Measurements from ENCODE around the gene TMC1.

TMC1 gene

GRCh38 chr9:72537671-72538070, 16.3 kb downstream of the TMC1 start:
- Histone ChIP-seq H3K9me3 (ENCODE audit: insufficient read depth, low read length, severe bottlenecking) (no peaks in the 10 kb centered on the region), H2AFZ (ENCODE audit: low read depth, low read length) (no peak overlapping the region), H3K4me1 (ENCODE audit: insufficient read depth, low read length) (no peaks in the 10 kb centered on the region), H3K4me3 (ENCODE audit: low read depth in 1 of 2, low read length in 2 of 2) (no peak overlapping the region), H3K9ac (ENCODE audit: low read depth, low read length) (no peak overlapping the region), H3K4me2 (ENCODE audit: insufficient read depth, low read length) (no peak overlapping the region), H3K27ac (ENCODE audit: low read length) (no peak overlapping the region), H3K79me2 (ENCODE audit: insufficient read depth, low read length) (no peaks in the 10 kb centered on the region), H4K20me1 (ENCODE audit: insufficient read depth, low read length) (no peaks in the 10 kb centered on the region), H3K36me3 (ENCODE audit: insufficient read depth, low read length) (no peaks in the 10 kb centered on the region), H3K27me3 (ENCODE audit: insufficient read depth, low read length, poor library complexity) (no peaks in the 10 kb centered on the region)
- TF ChIP-seq, protein P1, sequence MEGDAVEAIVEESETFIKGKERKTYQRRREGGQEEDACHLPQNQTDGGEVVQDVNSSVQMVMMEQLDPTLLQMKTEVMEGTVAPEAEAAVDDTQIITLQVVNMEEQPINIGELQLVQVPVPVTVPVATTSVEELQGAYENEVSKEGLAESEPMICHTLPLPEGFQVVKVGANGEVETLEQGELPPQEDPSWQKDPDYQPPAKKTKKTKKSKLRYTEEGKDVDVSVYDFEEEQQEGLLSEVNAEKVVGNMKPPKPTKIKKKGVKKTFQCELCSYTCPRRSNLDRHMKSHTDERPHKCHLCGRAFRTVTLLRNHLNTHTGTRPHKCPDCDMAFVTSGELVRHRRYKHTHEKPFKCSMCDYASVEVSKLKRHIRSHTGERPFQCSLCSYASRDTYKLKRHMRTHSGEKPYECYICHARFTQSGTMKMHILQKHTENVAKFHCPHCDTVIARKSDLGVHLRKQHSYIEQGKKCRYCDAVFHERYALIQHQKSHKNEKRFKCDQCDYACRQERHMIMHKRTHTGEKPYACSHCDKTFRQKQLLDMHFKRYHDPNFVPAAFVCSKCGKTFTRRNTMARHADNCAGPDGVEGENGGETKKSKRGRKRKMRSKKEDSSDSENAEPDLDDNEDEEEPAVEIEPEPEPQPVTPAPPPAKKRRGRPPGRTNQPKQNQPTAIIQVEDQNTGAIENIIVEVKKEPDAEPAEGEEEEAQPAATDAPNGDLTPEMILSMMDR (IDR thresholded peaks at IDR 0.05; ENCODE audit: borderline replicate concordance, extremely low read depth, low read length, poor library complexity, severe bottlenecking) = no peak
- no peak for TF ChIP-seq EZH2 (IDR thresholded peaks at IDR 0.05; ENCODE audit: borderline replicate concordance, low read depth, low read length, severe bottlenecking)
- ATAC-seq (ENCODE audit: insufficient read depth, low read depth) = no peak
- DNase-seq = no peak

DNA sequence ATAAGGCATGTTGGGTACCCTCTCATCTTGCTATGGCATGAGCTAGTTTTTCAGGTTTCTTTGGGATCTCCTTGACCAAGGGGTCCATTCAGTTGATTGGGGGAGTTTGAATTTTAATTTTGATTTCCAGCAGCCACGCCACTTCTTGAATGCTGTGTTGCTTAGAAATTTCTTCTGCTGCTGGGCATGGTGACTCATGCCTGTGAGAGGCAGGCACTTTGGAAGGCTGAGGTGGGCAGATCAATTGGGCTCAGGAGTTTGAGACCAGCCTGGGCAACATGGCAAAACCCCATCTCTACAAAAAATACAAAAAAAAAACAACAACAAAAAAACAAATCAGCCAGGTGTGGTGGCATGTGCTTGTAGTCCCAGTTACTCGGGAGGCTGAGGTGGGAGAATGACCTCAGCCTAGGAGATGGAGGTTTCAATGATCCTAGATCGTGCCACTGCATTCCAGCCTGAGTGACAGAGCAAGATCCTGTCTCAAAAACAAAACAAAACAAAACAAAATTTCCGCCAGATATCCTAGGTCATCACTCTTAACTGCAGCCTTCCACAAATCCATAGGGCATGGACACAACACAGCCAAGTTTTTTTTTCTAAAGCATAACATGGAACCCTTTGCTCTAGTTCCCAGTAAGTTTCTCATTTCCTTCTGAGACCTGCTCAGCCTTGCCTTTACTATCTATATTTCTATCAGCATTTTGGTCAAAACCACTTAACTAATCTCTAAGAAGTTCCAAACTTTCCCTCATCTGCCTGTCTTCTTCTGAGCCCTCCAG, 17.7 kb downstream of the TMC1 start:
- DNase-seq (no peak), ATAC-seq (ENCODE audit: insufficient read depth, low read depth) (no peak)
- Histone ChIP-seq H3K4me3 (ENCODE audit: low read depth in 1 of 2, low read length in 2 of 2) (no peak overlapping the region), H2AFZ (ENCODE audit: low read depth, low read length) (no peak overlapping the region), H4K20me1 (ENCODE audit: insufficient read depth, low read length) (no peaks in the 10 kb centered on the region), H3K9me3 (ENCODE audit: insufficient read depth, low read length, severe bottlenecking) (no peaks in the 10 kb centered on the region), H3K36me3 (ENCODE audit: insufficient read depth, low read length) (no peaks in the 10 kb centered on the region), H3K4me2 (ENCODE audit: insufficient read depth, low read length) (no peak overlapping the region), H3K27me3 (ENCODE audit: insufficient read depth, low read length, poor library complexity) (no peaks in the 10 kb centered on the region), H3K79me2 (ENCODE audit: insufficient read depth, low read length) (no peaks in the 10 kb centered on the region), H3K4me1 (ENCODE audit: insufficient read depth, low read length) (no peaks in the 10 kb centered on the region), H3K9ac (ENCODE audit: low read depth, low read length) (no peak overlapping the region), H3K27ac (ENCODE audit: low read length) (no peak overlapping the region)
- TF ChIP-seq, protein P1 (IDR thresholded peaks at IDR 0.05; ENCODE audit: borderline replicate concordance, extremely low read depth, low read length, poor library complexity, severe bottlenecking) = no peak
- no peak for TF ChIP-seq EZH2 (IDR thresholded peaks at IDR 0.05; ENCODE audit: borderline replicate concordance, low read depth, low read length, severe bottlenecking)

GRCh38 chr9:72539824-72540347, 18.5 kb downstream of the TMC1 start:
- no peaks in the 10 kb centered on the region for H4K20me1 ChIP-seq (ENCODE audit: insufficient read depth, low read length)
- no peaks in the 10 kb centered on the region for H3K27me3 ChIP-seq (ENCODE audit: insufficient read depth, low read length, poor library complexity)
- no peak for DNase-seq
- H3K4me2 ChIP-seq (ENCODE audit: insufficient read depth, low read length) = no peak overlapping the region
- H3K36me3 ChIP-seq (ENCODE audit: insufficient read depth, low read length) = no peaks in the 10 kb centered on the region
- TF ChIP-seq EZH2 (IDR thresholded peaks at IDR 0.05; ENCODE audit: borderline replicate concordance, low read depth, low read length, severe bottlenecking) = no peak
- TF ChIP-seq, protein P1 (IDR thresholded peaks at IDR 0.05; ENCODE audit: borderline replicate concordance, extremely low read depth, low read length, poor library complexity, severe bottlenecking) = no peak
- H3K4me1 ChIP-seq (ENCODE audit: insufficient read depth, low read length) = no peaks in the 10 kb centered on the region
- H3K9me3 ChIP-seq (ENCODE audit: insufficient read depth, low read length, severe bottlenecking) = no peaks in the 10 kb centered on the region
- no peak overlapping the region for H3K9ac ChIP-seq (ENCODE audit: low read depth, low read length)
- no peak overlapping the region for H3K4me3 ChIP-seq (ENCODE audit: low read depth in 1 of 2, low read length in 2 of 2)
- no peaks in the 10 kb centered on the region for H3K79me2 ChIP-seq (ENCODE audit: insufficient read depth, low read length)
- no peak overlapping the region for H2AFZ ChIP-seq (ENCODE audit: low read depth, low read length)
- ATAC-seq (ENCODE audit: insufficient read depth, low read depth) = no peak
- no peak overlapping the region for H3K27ac ChIP-seq (ENCODE audit: low read length)
